Retina (tissue), 1 donor: ENCODE measurements around the gene MEX3D.
"Not testable (repeated sequence)": the region's sequence is repeated elsewhere in the genome, so short reads cannot be mapped to it uniquely, and the experiment has no call there.

Source experiments
- DNase-seq: peaks from one replicate; pipeline ENCODE4 v3.0.0-alpha.2; 2016

MEX3D gene

DNA sequence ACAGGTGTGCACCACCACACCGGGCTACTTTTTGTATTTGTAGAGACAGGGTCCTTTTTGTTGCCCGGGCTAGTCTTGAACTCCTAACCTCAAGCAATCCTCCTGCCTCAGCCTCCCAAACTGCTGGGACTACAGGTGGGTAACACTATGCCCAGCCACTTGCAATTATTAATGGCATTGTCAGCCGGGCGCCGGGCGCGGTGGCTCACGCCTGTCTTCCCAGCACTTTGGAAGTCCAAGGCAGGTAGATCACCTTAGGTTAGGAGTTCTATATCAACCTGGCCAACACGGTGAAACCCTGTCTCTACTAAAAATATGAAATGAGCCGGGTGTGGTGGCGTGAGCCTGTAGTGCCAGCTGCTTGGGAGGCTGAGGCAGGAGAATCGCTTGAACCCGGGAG is 2.7 kb upstream of the MEX3D start:
- DNase-seq, result no peak

GRCh38 chr19:1569997-1570396 is 1.9 kb upstream of the MEX3D start:
- no peak for DNase-seq

- DNase-seq, result no peak
These were observed 287 bp downstream of the MEX3D start for GRCh38 chr19:1567848-1568227.

GRCh38 chr19:1567116-1567847 is 843 bp downstream of the MEX3D start:
- peak; percentile 63 for DNase-seq

- DNase-seq, result peak; percentile 95
These were observed 1.6 kb downstream of the MEX3D start for GRCh38 chr19:1566392-1567115.

DNA sequence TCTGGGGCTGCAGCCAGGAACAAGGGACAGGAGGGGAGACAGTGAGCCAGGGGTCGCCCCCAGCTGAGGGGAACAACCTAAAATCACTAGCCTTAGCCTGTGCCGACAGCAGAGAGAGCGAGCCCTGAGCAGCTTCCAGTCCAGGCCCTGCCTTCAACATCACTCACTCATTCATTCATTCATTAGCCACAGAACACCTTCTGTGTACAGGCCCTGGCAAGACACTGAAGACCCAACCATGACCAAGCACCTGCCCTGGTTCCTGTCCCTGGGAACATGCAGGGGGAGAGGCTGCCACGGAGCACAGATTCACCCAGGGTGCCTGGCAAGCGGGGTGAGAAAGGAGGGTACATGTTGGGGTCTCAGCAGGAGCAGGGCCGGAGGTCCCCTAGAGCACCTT is 4.9 kb downstream of the MEX3D start:
- no peak for DNase-seq

DNA sequence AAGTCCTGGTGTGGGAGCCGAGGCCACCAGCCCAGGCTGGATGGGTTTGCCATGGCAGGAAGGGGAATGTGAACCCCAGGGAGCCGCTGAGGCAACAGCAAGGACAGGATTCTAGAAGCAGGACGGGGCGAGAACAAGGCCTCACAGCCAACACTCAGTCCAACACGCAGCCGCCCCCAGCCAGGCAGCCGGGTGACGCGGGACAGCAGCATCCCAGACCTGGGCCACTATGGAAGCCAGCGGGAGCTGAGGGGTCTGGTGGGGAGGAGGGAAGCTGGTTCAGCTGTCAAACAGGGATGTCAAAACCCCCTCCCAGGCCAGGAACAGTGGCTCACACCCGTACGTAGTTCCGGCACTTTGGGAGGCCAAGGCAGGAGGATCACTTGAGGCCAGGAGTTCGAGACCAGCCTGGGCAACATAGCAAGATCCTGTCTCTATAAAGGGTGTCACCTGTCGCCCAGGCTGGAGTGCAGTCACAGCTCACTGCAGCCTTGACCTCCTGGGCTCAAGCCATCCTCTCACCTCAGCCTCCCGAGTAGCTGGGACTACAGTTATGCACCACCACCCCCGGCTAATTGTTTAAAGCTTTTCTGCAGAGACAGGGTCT is 6.8 kb downstream of the MEX3D start:
- no peak for DNase-seq

DNA sequence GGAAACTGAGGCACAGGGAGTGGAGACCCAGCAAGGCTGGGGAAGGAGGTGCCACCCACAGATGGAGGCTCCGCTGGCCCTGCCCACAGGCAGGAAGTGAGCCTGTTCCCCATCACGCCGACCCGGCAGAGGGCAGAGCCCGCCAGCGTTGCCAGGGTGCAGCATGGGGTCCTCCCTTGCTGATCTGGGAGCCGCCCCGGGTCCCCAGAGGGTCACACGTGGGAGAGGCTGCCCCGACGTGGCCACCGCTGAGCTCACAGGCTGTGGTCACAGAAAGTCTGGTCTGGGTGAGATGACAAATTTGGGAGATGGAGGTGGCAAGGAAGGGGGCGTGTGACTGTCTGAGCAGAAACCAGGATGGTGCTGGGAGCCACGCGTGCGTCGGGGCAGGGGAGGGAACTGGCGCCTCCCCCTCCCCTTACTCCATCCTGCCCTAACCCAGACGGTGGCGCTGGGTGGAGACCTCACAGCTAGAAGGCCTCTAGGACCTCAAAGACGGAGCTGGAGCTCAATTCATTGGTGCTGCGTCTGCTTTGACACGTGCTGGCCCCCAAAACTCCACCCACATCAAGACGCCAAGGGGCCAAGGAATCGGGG is 7.7 kb downstream of the MEX3D start:
- no peak for DNase-seq

- no peak for DNase-seq
These were observed 9.6 kb downstream of the MEX3D start for GRCh38 chr19:1558552-1558951.

- no peak for DNase-seq
These were observed 11.6 kb downstream of the MEX3D start for GRCh38 chr19:1556390-1557070.

DNA sequence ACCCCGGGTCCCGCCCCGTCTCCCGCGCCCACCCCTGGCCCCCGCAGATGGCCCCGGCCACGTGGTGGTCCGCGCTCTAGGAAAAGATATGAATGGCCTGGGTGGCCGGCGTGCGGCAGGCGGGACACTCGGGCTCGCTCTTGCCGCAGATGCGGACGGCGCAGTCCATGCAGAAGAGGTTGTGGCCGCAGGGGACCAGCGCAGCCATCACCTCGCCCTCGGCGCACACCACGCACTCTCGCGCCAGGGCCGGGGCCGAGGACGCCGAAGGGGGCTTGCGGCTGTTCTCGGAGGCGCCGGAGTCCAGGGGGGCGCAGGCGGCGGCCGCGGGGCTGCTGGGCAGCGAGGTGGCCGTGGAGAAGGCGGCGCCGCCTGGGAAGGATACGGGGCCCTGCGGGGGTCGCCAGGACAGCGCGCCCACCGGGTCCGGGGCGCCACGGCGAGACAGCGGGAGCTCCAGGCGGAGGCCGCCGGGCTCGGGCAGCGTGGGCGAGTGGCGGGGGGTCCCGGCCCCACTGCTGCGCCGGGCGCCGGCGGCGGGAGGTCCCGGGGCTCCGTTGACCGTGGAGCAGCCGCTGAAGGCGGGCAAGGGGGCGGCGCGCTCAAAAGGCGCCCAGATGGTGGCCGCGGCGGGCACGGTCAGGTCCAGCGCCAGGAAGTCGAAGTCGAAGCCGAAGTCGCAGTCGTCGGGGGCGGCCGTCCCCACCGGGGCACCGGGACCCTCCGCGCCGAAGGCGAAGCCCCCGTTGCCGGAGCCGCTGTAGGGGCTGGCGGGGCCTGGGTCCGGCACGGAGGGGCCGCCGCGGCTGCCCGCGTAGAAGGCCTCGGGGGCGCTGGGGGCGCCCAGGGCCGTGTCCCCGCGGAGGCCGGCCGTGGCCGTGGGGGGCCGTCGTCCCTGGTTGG is 12.4 kb downstream of the MEX3D start:
- no peak for DNase-seq

DNA sequence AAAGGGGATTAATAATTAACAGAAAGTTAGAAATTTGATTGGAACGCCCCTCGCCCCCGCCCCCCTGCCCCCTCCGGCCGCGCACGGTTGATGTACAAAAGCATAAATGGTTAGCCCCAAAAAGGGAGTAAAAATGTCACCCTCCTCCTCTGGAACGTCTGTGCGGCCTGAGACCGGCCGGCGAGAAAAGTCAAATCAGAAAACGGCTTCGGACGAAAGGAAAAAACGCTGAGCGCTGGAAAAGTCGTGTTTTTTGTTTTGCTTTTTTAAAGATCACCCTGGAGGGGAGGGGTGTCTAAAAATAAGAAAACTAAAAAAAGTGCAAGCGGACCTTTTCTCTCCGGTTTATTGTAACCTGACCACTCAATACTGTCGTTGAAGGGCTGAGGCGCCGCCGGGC is 13.2 kb downstream of the MEX3D start:
- no peak for DNase-seq

- no peak for DNase-seq
These were observed 14.7 kb downstream of the MEX3D start for GRCh38 chr19:1553415-1553814.

DNA sequence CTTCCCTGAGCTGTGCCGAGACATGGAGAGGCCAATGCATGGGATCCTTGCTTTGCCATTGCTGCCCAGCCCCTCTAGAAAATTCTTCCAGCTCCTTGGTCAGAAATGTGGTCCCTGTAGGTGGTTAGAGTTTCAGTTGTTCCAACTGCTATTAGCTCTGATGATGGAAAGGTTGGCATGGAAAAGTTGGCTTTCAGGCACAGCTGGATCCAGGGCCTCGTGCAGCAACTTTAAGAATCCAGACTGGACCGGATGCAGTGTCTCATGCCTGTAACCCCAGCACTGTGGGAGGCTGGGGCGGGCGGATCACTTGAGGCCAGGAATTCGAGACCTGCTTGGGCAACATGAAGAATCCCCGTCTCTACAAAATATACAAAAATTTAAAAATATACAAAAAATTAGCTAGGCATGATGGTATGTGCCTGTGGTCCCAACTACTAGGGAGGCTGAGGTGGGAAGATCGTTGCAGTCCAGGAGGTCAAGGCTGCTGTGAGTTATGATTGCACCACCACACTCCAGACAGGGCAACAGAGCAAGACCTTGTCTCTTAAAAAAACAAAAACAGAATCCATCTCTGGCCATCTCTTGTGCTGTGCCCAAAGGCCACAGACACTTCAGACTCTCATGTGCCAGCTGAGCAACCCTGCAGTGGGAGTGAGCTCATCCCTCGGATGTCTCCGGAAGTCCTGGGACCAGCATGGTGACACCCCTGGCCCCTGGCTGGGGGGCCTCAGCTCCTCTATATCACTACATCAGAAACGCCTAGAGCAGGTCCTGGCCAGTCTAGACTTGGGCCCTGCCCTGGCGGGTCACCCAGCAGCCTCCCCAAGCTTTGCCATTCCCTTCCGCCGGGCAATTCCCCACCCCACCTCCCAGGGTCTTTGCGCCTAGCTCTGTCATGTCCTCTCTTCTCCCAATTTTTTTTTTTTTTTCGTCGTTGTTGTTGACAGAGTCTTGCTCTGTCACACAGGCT is 16.8 kb downstream of the MEX3D start:
- no peak for DNase-seq

DNA sequence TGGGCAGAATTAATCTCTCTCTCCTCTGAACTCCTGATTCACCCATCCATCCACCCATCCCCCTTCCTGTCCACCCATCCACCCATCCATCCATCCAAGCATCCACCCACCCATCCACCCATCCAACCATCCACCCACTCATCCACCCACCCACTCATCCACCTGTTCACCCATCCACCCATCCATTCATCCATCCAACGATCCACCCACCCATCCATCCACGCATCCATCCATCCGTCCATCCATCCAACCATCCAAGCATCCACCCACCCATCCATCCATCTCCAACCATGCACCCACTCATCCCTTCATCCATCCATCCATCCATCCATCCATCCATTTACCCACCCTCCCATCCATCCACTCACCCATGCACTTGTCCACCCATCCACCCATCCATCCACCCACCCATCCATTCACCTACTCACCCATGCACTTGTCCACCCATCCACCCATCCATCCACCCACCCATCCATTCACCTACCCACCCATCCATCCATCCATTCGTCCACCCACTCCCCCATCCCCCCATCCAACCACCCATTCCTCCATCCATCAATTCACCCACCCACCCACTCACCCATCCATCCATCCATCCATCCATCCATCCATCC is 18.7 kb downstream of the MEX3D start:
- DNase-seq, result no peak

- DNase-seq, result no peak
These were observed 27.7 kb downstream of the MEX3D start for GRCh38 chr19:1540365-1540925.

- DNase-seq, result not testable (repeated sequence)
These were observed 28.4 kb downstream of the MEX3D start for GRCh38 chr19:1539749-1540148.

GRCh38 chr19:1538978-1539377 is 29.1 kb downstream of the MEX3D start:
- DNase-seq, result no peak

DNA sequence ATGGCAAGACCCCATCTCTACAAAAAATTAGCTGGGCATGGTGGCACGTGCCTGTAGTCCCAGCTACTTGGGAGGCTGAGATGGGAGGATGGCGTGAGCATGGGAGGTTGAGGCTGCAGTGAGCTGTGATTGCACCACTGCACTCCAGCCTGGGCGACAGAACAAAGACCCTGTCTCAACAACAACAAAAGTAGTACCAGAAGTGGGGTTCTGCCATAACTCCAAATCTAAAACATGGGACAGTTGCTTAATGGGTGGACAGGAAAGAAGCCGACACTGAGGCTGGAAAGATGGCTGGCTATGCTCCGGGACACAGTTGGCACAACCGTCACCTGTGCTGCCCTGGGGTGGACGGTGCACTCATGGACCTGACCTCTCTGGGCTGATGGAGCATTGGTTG is 32.4 kb downstream of the MEX3D start:
- not testable (repeated sequence) for DNase-seq

DNA sequence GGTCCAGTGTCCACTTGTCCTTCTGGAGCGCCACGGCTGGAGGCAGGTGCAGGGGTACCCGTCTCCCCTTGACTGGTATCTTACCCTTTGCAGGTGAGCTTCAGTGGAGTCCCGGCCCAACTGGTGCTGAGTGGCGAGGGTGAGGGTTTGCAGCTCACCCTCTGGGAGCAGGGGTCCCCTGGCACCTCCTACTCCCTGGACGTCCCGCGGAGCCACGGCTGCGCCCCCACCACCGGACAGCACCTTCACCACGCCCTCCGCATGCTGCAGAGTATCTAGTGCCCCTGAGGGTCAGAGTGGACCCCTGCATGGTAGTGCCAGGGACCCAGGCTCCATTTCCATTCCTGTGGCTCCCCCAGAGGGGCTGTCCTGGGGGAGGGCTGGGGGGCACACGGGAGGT is 33.2 kb downstream of the MEX3D start:
- no peak for DNase-seq
